HG02884 (cell line): ENCODE measurements around the gene PRF1.

ENCODE experiments used
- ATAC-seq: cut with Tn5 transposase; IDR thresholded peaks from one replicate; pipeline ENCODE4 v1.9.1; 2021; ENCODE audit warnings: mild to moderate bottlenecking, moderate library complexity; ENCODE audit not compliant: unreplicated experiment

Gene PRF1

GRCh38 chr10:70561558-70561957, 41.0 kb downstream of the PRF1 start:
- no peak for ATAC-seq

- ATAC-seq = no peak
Observed at GRCh38 chr10:70561070-70561469, 41.5 kb downstream of the PRF1 start.

GRCh38 chr10:70560511-70560941, 42.0 kb downstream of the PRF1 start:
- no peak for ATAC-seq

GRCh38 chr10:70559861-70560260, 42.7 kb downstream of the PRF1 start:
- ATAC-seq = no peak

GRCh38 chr10:70558871-70559810, 43.4 kb downstream of the PRF1 start:
- no peak for ATAC-seq

GRCh38 chr10:70558295-70558694, 44.2 kb downstream of the PRF1 start:
- ATAC-seq = no peak

GRCh38 chr10:70557876-70558275, 44.7 kb downstream of the PRF1 start:
- ATAC-seq = no peak

GRCh38 chr10:70557086-70557845, 45.3 kb downstream of the PRF1 start:
- ATAC-seq = no peak

- ATAC-seq = no peak
Observed at GRCh38 chr10:70555371-70555770, 47.2 kb downstream of the PRF1 start.

GRCh38 chr10:70552586-70552985, 50.0 kb downstream of the PRF1 start:
- ATAC-seq = no peak

- ATAC-seq = no peak
Observed at GRCh38 chr10:70551971-70552422, 50.5 kb downstream of the PRF1 start.

- no peak for ATAC-seq
Observed at GRCh38 chr10:70551466-70551865, 51.1 kb downstream of the PRF1 start.

- ATAC-seq = no peak
Observed at GRCh38 chr10:70550459-70550858, 52.1 kb downstream of the PRF1 start.

- no peak for ATAC-seq
Observed at GRCh38 chr10:70549962-70550458, 52.5 kb downstream of the PRF1 start.

GRCh38 chr10:70549351-70549961, 53.1 kb downstream of the PRF1 start:
- no peak for ATAC-seq
